Esophagus muscularis mucosa (tissue), 4 donors: ENCODE data around the gene CDC123. TPM values are rescaled to one million over a fixed set of nuclear protein-coding genes. Genes with fewer than 3 reads are reported as not detected.

Experiments used
- DNase-seq: peaks from one replicate; pipeline ENCODE4 v3.0.0-alpha.2; 2017; ENCODE audit errors: extremely low spot score
- H3K27ac ChIP-seq, 4 donors: fragments of 200-600 bp; sonication (generic); replicated peaks in 1 of 4; 1 replicate in 3 of 4; 2 replicates in 1 of 4; pipeline ENCODE4 v1.5.1; 2016 to 2019; ENCODE audit warnings: mild to moderate bottlenecking in 1 of 4
- H3K27me3 ChIP-seq, 4 donors: fragments of 200-600 bp; sonication (generic); one replicate each; pipeline versions ENCODE4 v1.5.1 to v1.6.0; 2016 to 2019
- H3K36me3 ChIP-seq, 4 donors: fragments of 200-600 bp; sonication (generic); one replicate each; pipeline ENCODE4 v1.5.1; 2016 to 2019
- H3K4me1 ChIP-seq, 4 donors: fragments of 200-600 bp; sonication (generic); one replicate each; pipeline ENCODE4 v1.5.1; 2016 to 2019
- H3K4me3 ChIP-seq, 4 donors: fragments of 200-600 bp; sonication (generic); 1 replicate in 2 of 4; 2 replicates in 2 of 4; pipeline ENCODE4 v1.5.1; 2016 to 2019; ENCODE audit warnings: mild to moderate bottlenecking in 4 of 4, moderate library complexity in 1 of 4
- H3K9me3 ChIP-seq, 4 donors: fragments of 200-600 bp; sonication (generic); 1 replicate in 3 of 4; 2 replicates in 1 of 4; pipeline ENCODE4 v1.5.1; 2016 to 2019
- CTCF ChIP-seq, 3 experiments: fragments of 200-600 bp in 2 of 3; fragments of 450-650 bp in 1 of 3; sonication (generic) in 2 of 3; IDR thresholded peaks; one replicate each; pipeline ENCODE4 v1.5.1; 2017 to 2019; ENCODE audit warnings: antibody characterized with exemption in 3 of 3, mild to moderate bottlenecking in 2 of 3, moderate library complexity in 1 of 3
- EP300 ChIP-seq: sonication (generic); formaldehyde crosslinking; IDR thresholded peaks from one replicate; pipeline ENCODE4 v1.6.1; 2017; ENCODE audit warnings: antibody characterized with exemption
- POLR2A ChIP-seq: fragments of 450-650 bp; IDR thresholded peaks from one replicate; pipeline ENCODE4 v1.6.1; 2017; ENCODE audit warnings: antibody characterized with exemption, moderate library complexity, mild to moderate bottlenecking, low read depth
- POLR2AphosphoS5 ChIP-seq, 2 donors: sonication (generic); formaldehyde crosslinking; IDR thresholded peaks; one replicate each; pipeline ENCODE4 v1.6.1; 2017; ENCODE audit warnings: antibody characterized with exemption in 2 of 2
- WGBS: methylation state at CpG from one replicate; pipeline ENCODE4 v1.1.5; 2018; 5-methylcytosine and 5-hydroxymethylcytosine counted together
- intact Hi-C: fragments of 100-400 bp; cut with DNase I; formaldehyde crosslinking; loops from one replicate; pipeline ENCODE4 v1.15.1; 2023
- total RNA-seq, 4 donors: library from RNA; depleted of rRNA; stranded (reverse); fragments of >200 nt; gene quantifications; one replicate each; pipeline versions ENCODE4 v1.1.0 to v1.2.1, GENCODE V29; 2016

Gene CDC123
- total RNA-seq, 4 donors from 2014 or later, result 46.9 to 50.2 (median 48.5) TPM

DNA sequence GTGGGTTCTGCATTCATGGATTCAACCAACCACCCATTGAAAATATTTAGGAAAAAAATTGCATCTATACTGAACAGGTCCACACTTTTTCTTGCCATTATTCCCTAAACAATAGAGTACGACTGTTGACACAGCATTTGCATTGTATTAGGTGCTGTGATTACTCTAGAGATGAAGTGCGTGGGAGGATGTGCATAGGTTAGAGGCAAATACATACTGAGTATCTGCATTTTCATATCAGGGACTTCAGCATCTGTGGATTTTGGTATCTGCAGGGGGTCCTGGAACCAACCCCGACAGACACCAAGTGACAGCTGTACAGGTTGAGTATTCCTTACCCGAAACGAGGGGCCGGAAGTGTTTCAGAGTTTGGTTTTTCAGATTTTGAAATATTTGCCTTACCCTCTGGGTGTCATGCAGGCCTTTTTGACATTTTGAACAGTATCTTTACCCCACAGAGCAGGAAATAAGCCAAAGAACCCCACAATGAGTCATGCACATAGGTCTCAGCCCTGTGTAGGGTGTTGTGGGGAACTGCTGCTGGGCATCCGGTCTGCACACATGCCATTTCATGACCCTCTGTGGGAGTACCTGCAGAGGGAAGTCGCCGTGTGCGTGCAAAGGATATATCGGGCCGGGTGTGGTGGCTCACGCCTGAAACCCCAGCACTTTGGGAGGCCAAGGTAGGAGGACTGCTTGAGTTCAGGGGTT lies 14.8 kb upstream of the CDC123 start:
- Histone ChIP-seq H3K27ac (no peak overlapping the region), H3K4me1 (no peaks in the 10 kb centered on the region), H3K9me3 (no peaks in the 10 kb centered on the region), H3K27me3 (no peaks in the 10 kb centered on the region), H3K4me3 (no peak overlapping the region), H3K36me3 (peaks cover 31 to 99% (median 78%) of the 10 kb centered on the region in 4 donors)
- no peak for DNase-seq
- intact Hi-C loops, result no loop called here
- TF ChIP-seq CTCF (IDR thresholded peaks at IDR 0.05) (no peak), EP300 (no peak), POLR2AphosphoS5 (IDR thresholded peaks at IDR 0.05) (no peak)
- 80% methylated on average over 13 of the region's 13 CpGs for WGBS

DNA sequence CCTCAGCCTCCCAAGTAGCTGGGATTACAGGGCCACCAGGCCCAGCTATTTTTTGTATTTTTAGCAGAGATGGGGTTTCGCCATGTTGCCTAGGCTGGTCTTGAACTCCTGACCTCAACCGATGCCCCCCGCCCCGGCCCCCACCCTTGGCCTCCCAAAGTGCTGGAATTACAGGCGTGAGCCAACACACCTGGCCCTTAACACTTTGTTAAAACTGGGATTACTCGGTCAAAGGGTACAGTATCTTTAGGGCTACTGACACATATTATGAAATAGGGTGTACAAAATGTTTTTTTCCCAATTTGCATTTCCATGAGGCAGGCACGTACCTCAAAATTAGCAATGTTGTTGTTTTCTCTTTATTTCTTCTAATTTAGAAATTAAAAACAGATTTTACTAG lies 11.8 kb upstream of the CDC123 start:
- H3K9me3 ChIP-seq, result no peaks in the 10 kb centered on the region
- H3K36me3 ChIP-seq, result peaks cover 13 to 85% (median 59%) of the 10 kb centered on the region in 4 donors
- H3K4me1 ChIP-seq, result no peaks in the 10 kb centered on the region
- TF ChIP-seq POLR2AphosphoS5 (IDR thresholded peaks at IDR 0.05) (no peak), POLR2A (no peak)
- no peak overlapping the region for H3K27ac ChIP-seq
- H3K27me3 ChIP-seq, result no peaks in the 10 kb centered on the region
- intact Hi-C loops, result no loop called here
- WGBS, result 91% methylated on average over 7 of the region's 7 CpGs
- DNase-seq, result no peak
- H3K4me3 ChIP-seq, result no peak overlapping the region

GRCh38 chr10:12186323-12186722 lies 9.7 kb upstream of the CDC123 start:
- Histone ChIP-seq H3K9me3 (no peaks in the 10 kb centered on the region), H3K4me3 (no peak overlapping the region), H3K4me1 (peaks cover 0 to 2% (median 0%) of the 10 kb centered on the region in 4 donors), H3K36me3 (peaks cover 12 to 63% (median 46%) of the 10 kb centered on the region in 4 donors), H3K27me3 (no peaks in the 10 kb centered on the region), H3K27ac (no peak overlapping the region)
- 87% methylated on average over 8 of the region's 8 CpGs for WGBS
- TF ChIP-seq CTCF (IDR thresholded peaks at IDR 0.05), result no peak
- no peak for TF ChIP-seq POLR2A
- TF ChIP-seq EP300, result no peak
- TF ChIP-seq POLR2AphosphoS5 (IDR thresholded peaks at IDR 0.05), result no peak
- intact Hi-C loops, result no loop called here
- no peak for DNase-seq

DNA sequence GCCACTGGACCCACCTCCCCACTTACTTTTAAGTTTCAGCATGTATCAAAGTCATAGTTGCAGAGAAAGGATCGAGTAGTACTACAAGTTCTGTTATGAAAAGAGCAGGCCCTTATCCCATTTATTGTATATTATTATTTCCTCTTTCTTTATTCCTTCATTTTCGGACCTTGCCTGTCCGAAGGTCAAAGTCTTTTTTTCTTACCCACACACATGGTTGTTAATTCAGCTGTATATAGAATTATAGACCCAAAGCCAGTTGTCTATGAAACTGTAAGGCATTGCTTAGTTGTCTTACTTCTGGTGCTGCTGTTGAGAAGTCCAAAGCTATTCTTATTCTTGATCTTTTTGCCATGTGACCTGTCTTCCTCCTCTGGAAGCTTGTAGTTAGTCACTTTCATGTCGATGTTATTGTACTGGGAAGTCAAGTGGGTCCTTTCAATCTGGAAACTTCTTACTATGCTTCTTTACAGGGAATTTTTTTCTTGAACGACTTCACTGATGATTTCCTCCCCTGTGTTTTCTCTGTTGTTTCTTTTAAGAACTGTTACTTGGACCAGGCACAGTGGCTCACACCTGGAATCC lies 8.6 kb upstream of the CDC123 start:
- 82% methylated on average over 5 of the region's 5 CpGs for WGBS
- DNase-seq, result no peak
- intact Hi-C loops, result no loop called here

More for the DNA sequence above, 8.6 kb upstream of the CDC123 start:
- Histone ChIP-seq H3K36me3 (peaks cover 12 to 61% (median 38%) of the 10 kb centered on the region in 4 donors), H3K4me3 (no peak overlapping the region), H3K4me1 (peaks cover 0 to 10% (median 3%) of the 10 kb centered on the region in 4 donors), H3K27ac (no peak overlapping the region), H3K27me3 (no peaks in the 10 kb centered on the region), H3K9me3 (no peaks in the 10 kb centered on the region)
- TF ChIP-seq EP300, result no peak
- no peak for TF ChIP-seq POLR2A
- TF ChIP-seq CTCF (IDR thresholded peaks at IDR 0.05), result no peak
- TF ChIP-seq POLR2AphosphoS5 (IDR thresholded peaks at IDR 0.05), result no peak
